Left colon (tissue), 2 donors: Measurements from ENCODE around the gene C1QB. TPM values are rescaled to one million over a fixed set of nuclear protein-coding genes. Genes with fewer than 3 reads are reported as not detected.
"Not testable (repeated sequence)": the region's sequence is repeated elsewhere in the genome, so short reads cannot be mapped to it uniquely, and the experiment has no call there.

Source experiments
- ATAC-seq: fragments of 200-7000 bp; cut with Tn5 transposase; one replicate; pipeline ENCODE4 v1.9.1; 2020; ENCODE audit warnings: mild to moderate bottlenecking, moderate library complexity
- DNase-seq, 2 donors: peaks; one replicate each; pipeline ENCODE4 v3.0.0-alpha.2; 2020
- intact Hi-C, 2 donors: fragments of 100-400 bp; cut with DNase I in 1 of 2; cut with micrococcal nuclease in 1 of 2; formaldehyde crosslinking; loops; one replicate each; pipeline versions ENCODE4 v1.11.2 to v1.14.0; 2022; cut with DNase I, micrococcal nuclease
- total RNA-seq, 2 donors: library from RNA; stranded (reverse); fragmentation: NEBNext Ultra II Directional; extraction: Animal tissue kit (Norgen Biotek cat#: 25700); gene quantifications; one replicate each; pipeline ENCODE4 v1.2.1, GENCODE V29; 2021
- donor health status: DM: no; HTN: no; CAD: no.
- donor health status: DM: yes; HTN: yes; CAD: no.

C1QB gene
- total RNA-seq, 2 donors from 2014 or later: 32.5 to 150 TPM

GRCh38 chr1:22681556-22682276 is 28.7 kb downstream of the C1QB start:
- DNase-seq (no peak), ATAC-seq (no peak)
- intact Hi-C loops: no loop called here

- DNase-seq (no peak), ATAC-seq (no peak)
- intact Hi-C loops: no loop called here
Measured at GRCh38 chr1:22683547-22683946, 30.5 kb downstream of the C1QB start.

- ATAC-seq (no peak), DNase-seq (no peak)
- intact Hi-C loops: no loop called here
Measured at GRCh38 chr1:22685591-22686059, 32.6 kb downstream of the C1QB start.

- intact Hi-C loops: no loop called here
- ATAC-seq (no peak), DNase-seq (no peak)
Measured at GRCh38 chr1:22687191-22687590, 34.2 kb downstream of the C1QB start.

- intact Hi-C loops: no loop called here
- ATAC-seq (no peak), DNase-seq (no peak)
Measured at GRCh38 chr1:22688466-22688865, 35.4 kb downstream of the C1QB start.

GRCh38 chr1:22689505-22689904 is 36.5 kb downstream of the C1QB start:
- ATAC-seq (peak; percentile 90), DNase-seq (no peak)
- intact Hi-C loops: no loop called here

- intact Hi-C loops: no loop called here
- no peak for ATAC-seq
- DNase-seq: no peak
Measured at GRCh38 chr1:22691031-22691753, 38.2 kb downstream of the C1QB start.

- DNase-seq (no peak), ATAC-seq (no peak)
- intact Hi-C loops: no loop called here
Measured at GRCh38 chr1:22694172-22694571, 41.1 kb downstream of the C1QB start.

- intact Hi-C loops: no loop called here
Measured at GRCh38 chr1:22696610-22697009, 43.6 kb downstream of the C1QB start.

GRCh38 chr1:22697980-22698379 is 44.9 kb downstream of the C1QB start:
- ATAC-seq (peak; percentile 30), DNase-seq (no peak)
- intact Hi-C loops: no loop called here

More at GRCh38 chr1:22696610-22697009, 43.6 kb downstream of the C1QB start:
- no peak for DNase-seq
- ATAC-seq: no peak

GRCh38 chr1:22699681-22700520 is 46.9 kb downstream of the C1QB start:
- ATAC-seq (no peak), DNase-seq (no peak)
- intact Hi-C loops: loop anchor here in 1 of 2 donors (10.0 kb wide), 1 partner anchor 185 kb away; no protein-coding TSS in a partner anchor

GRCh38 chr1:22702296-22703085 is 49.5 kb downstream of the C1QB start:
- DNase-seq (peak; percentile 75 to 89), ATAC-seq (peak; percentile 83)
- intact Hi-C loops: loop anchor here in 1 of 2 donors (10.0 kb wide), 1 partner anchor 182 kb away; no protein-coding TSS in a partner anchor

- peak; percentile 88 to 89 for DNase-seq
- intact Hi-C loops: loop anchor here in 1 of 2 donors (10.0 kb wide), 1 partner anchor 180 kb away; no protein-coding TSS in a partner anchor
- peak; percentile 58 for ATAC-seq
Measured at GRCh38 chr1:22704440-22705067, 51.5 kb downstream of the C1QB start.

- intact Hi-C loops: loop anchor here in 1 of 2 donors (10.0 kb wide), 1 partner anchor 179 kb away; no protein-coding TSS in a partner anchor
- ATAC-seq (no peak), DNase-seq (no peak)
Measured at GRCh38 chr1:22705586-22705985, 52.5 kb downstream of the C1QB start.

GRCh38 chr1:22706100-22706499 is 53.1 kb downstream of the C1QB start:
- intact Hi-C loops: loop anchor here in 1 of 2 donors (10.0 kb wide), 1 partner anchor 179 kb away; no protein-coding TSS in a partner anchor

GRCh38 chr1:22708777-22709176 is 55.7 kb downstream of the C1QB start:
- ATAC-seq (no peak), DNase-seq (no peak)
- intact Hi-C loops: loop anchor here in 1 of 2 donors (10.0 kb wide), 1 partner anchor 176 kb away; no protein-coding TSS in a partner anchor

More at GRCh38 chr1:22706100-22706499, 53.1 kb downstream of the C1QB start:
- not testable (repeated sequence) for DNase-seq, ATAC-seq

GRCh38 chr1:22709227-22709626 is 56.2 kb downstream of the C1QB start:
- DNase-seq: no peak
- intact Hi-C loops: loop anchor here in 1 of 2 donors (10.0 kb wide), 1 partner anchor 176 kb away; no protein-coding TSS in a partner anchor

More at GRCh38 chr1:22709227-22709626, 56.2 kb downstream of the C1QB start:
- no peak for ATAC-seq
